Endothelial cell (in vitro differentiated cells): Measurements from ENCODE around the gene DYSF. TPM values are rescaled to one million over a fixed set of nuclear protein-coding genes. Genes with fewer than 3 reads are reported as not detected.
A peak's percentile ranks its signal among the peaks of the same experiment; 100 is the strongest.
"Not testable (repeated sequence)": the region's sequence is repeated elsewhere in the genome, so short reads cannot be mapped to it uniquely, and the experiment has no call there.

Experiments
- DNase-seq: peaks from one replicate; pipeline ENCODE4 v3.0.0; 2021; ENCODE audit warnings: low spot score
- H3K27ac Mint-ChIP-seq: one replicate; pipeline ENCODE4 v1.8.0; 2021; ENCODE audit warnings: mixed read lengths, inconsistent platforms; ENCODE audit not compliant: unreplicated experiment
- H3K27me3 Mint-ChIP-seq: one replicate; pipeline ENCODE4 v1.8.0; 2021; ENCODE audit warnings: mild to moderate bottlenecking, moderate library complexity, mixed read lengths, inconsistent platforms; ENCODE audit not compliant: unreplicated experiment
- H3K36me3 Mint-ChIP-seq: one replicate; pipeline ENCODE4 v1.8.0; 2021; ENCODE audit warnings: mild to moderate bottlenecking, low read depth, mixed read lengths, inconsistent platforms; ENCODE audit not compliant: unreplicated experiment
- H3K4me1 Mint-ChIP-seq: one replicate; pipeline ENCODE4 v1.8.0; 2021; ENCODE audit warnings: mild to moderate bottlenecking, mixed read lengths, inconsistent platforms; ENCODE audit not compliant: unreplicated experiment
- H3K4me3 Mint-ChIP-seq: one replicate; pipeline ENCODE4 v1.8.0; 2021; ENCODE audit warnings: mild to moderate bottlenecking, mixed read lengths, inconsistent platforms; ENCODE audit not compliant: unreplicated experiment
- H3K9me3 Mint-ChIP-seq: one replicate; pipeline ENCODE4 v1.8.0; 2021; ENCODE audit warnings: mixed read lengths, inconsistent platforms; ENCODE audit not compliant: unreplicated experiment
- total RNA-seq: library from RNA; stranded (reverse); fragmentation: NEBNext Ultra II Directional; extraction: Animal tissue kit (Norgen Biotek cat#: 25700); gene quantifications from one replicate; pipeline ENCODE4 v1.2.1, GENCODE V29; 2021; ENCODE audit not compliant: unreplicated experiment
- TF ChIP-seq, protein P1 (sequence below): fragments of 200-600 bp; sonication (generic); IDR thresholded peaks from one replicate; pipeline ENCODE4 v1.5.0; 2021; ENCODE audit warnings: antibody characterized with exemption; ENCODE audit not compliant: unreplicated experiment

The DYSF gene
- total RNA-seq, 1 donor from 2014 or later, result 566 TPM

DNA sequence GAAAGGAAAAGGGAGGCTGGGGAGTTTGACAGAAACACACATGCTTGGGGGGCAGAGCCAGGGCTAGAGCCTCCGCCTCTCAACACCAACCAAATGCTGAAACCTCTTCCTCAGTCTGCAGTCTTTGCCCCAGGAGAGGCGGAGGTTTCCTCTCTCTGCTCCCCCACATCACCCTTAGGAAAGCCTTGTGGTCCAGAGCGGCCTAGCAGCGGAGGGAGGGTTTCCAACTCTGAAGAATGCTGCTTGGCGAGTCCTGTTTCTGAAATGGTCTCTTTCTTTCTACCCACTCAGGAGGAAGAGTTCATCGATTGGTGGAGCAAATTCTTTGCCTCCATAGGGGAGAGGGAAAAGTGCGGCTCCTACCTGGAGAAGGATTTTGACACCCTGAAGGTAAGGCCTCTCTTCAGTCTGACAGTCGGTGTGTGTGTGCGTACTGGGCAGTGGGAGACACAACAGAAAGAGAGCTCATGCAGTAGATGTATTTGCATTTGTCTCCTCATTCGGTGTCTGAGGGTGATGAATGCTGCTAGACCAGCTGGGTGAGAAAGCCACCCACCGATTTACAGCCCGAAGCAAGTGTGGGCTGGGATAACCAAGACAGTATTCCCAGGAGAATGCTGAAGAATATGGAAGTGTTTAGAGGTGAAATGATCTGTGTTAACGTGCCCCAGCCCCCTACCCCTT is 190.5 kb downstream of the DYSF start:
- Mint-ChIP-seq H3K9me3 (no peaks in the 10 kb centered on the region), H3K4me1 (no peaks in the 10 kb centered on the region), H3K36me3 (peaks cover 44% of the 10 kb centered on the region), H3K27ac (peak overlapping the region; percentile 57), H3K27me3 (peaks cover 2% of the 10 kb centered on the region), H3K4me3 (peak overlapping the region; percentile 25)
- TF ChIP-seq, protein P1, sequence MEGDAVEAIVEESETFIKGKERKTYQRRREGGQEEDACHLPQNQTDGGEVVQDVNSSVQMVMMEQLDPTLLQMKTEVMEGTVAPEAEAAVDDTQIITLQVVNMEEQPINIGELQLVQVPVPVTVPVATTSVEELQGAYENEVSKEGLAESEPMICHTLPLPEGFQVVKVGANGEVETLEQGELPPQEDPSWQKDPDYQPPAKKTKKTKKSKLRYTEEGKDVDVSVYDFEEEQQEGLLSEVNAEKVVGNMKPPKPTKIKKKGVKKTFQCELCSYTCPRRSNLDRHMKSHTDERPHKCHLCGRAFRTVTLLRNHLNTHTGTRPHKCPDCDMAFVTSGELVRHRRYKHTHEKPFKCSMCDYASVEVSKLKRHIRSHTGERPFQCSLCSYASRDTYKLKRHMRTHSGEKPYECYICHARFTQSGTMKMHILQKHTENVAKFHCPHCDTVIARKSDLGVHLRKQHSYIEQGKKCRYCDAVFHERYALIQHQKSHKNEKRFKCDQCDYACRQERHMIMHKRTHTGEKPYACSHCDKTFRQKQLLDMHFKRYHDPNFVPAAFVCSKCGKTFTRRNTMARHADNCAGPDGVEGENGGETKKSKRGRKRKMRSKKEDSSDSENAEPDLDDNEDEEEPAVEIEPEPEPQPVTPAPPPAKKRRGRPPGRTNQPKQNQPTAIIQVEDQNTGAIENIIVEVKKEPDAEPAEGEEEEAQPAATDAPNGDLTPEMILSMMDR, result no peak
- no peak for DNase-seq

DNA sequence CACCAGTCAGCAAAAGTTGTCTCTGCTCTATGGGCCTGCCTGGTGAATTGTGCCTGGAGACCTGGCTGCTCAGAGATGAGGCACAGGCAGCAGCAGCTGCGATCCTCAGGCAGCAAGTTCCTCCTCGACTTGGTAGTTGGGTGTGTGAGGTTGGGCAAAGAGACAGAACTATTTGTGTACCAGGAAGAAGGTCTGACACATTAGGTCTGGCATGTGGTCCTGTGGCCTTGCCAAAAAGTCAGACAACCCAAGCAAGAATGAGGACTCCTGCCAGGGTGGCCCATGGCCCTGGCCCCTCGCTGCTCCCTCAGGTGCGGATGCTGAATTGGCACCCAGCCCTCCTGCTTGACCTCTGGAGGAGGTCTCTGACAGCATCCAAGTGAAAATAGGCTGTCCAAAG is 192.7 kb downstream of the DYSF start:
- Mint-ChIP-seq H3K36me3 (peaks cover 58% of the 10 kb centered on the region), H3K27me3 (peaks cover 3% of the 10 kb centered on the region), H3K4me3 (no peak overlapping the region), H3K4me1 (no peaks in the 10 kb centered on the region), H3K27ac (no peak overlapping the region), H3K9me3 (no peaks in the 10 kb centered on the region)
- TF ChIP-seq, protein P1, result no peak
- no peak for DNase-seq

DNA sequence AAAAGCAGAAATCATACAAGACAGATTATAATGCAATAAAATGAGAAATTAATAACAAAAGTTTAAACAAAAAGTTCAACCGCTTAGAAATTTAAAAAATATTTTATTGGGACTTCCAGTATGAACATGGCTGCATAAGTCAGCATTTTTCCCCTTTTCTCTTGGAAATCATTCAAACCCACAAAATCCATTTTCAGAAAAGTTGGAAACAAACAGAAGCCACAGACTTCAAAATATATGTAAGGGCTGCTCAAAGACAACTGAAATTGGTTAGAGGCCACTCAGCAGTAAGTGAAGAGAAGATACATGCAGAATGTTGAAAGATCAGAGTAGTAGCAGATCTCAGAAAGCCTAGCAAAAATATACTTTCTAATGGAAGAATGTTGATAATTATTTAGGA is 194.0 kb downstream of the DYSF start:
- TF ChIP-seq, protein P1, result no peak
- H3K9me3 Mint-ChIP-seq, result no peaks in the 10 kb centered on the region
- H3K4me1 Mint-ChIP-seq, result no peaks in the 10 kb centered on the region
- no peak overlapping the region for H3K4me3 Mint-ChIP-seq
- peaks cover 59% of the 10 kb centered on the region for H3K36me3 Mint-ChIP-seq
- H3K27me3 Mint-ChIP-seq, result peaks cover 3% of the 10 kb centered on the region
- no peak for DNase-seq
- H3K27ac Mint-ChIP-seq, result no peak overlapping the region

DNA sequence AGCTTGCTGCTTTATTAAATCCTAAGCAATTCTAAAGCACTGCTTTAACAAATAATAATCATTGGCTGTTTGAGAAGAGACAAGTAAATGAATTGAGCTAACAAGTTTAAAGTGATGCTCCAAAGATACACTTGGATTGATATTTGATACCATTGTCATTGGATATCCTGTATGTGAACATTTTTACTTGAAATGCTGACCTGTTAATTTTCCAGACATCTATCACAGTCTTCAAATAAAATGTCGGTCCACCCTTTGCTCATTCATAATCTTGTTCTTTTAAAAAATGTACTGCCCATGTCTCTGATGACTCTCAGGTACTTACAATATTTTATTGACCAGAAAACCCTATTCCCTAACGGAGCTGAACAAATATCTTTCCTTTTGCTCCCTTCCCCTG is 202.1 kb downstream of the DYSF start:
- Mint-ChIP-seq H3K27me3 (peaks cover 16% of the 10 kb centered on the region), H3K4me3 (peak overlapping the region; percentile 82), H3K9me3 (peaks cover 9% of the 10 kb centered on the region), H3K36me3 (peaks cover 63% of the 10 kb centered on the region), H3K27ac (peak overlapping the region; percentile 9), H3K4me1 (peaks cover 5% of the 10 kb centered on the region)
- TF ChIP-seq, protein P1, result no peak
- no peak for DNase-seq

DNA sequence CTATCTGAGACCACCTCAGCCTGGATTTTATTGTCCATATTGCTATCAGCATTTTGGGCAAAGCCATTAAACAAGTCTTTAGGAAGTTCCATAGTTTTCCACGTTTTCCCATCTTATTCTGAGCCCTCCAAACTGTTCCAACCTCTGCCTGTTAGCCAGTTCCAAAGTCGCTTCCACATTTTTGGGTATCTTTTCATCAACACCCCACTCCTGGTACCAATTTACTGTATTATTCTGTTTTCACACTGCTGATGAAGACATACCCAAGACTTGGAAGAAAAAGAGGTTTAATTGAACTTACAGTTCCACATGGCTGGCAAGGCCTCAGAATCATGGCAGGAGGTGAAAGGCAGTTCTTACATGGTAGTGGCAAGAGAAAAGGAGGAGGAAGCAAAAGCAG is 204.9 kb downstream of the DYSF start:
- not testable (repeated sequence) for H3K4me1 Mint-ChIP-seq, DNase-seq, H3K9me3 Mint-ChIP-seq
- H3K27me3 Mint-ChIP-seq, result peaks cover 16% of the 10 kb centered on the region
- peak overlapping the region; percentile 24 for H3K27ac Mint-ChIP-seq
- H3K4me3 Mint-ChIP-seq, result peak overlapping the region; percentile 79
- H3K36me3 Mint-ChIP-seq, result peaks cover 50% of the 10 kb centered on the region
